GM19328 (cell line): ENCODE data around the gene MEIOB.
A peak's percentile ranks its signal among the peaks of the same experiment; 100 is the strongest.

Source experiments
- ATAC-seq: cut with Tn5 transposase; IDR thresholded peaks from one replicate; pipeline ENCODE4 v1.9.1; 2021; ENCODE audit warnings: mild to moderate bottlenecking, moderate library complexity; ENCODE audit not compliant: unreplicated experiment

MEIOB gene

GRCh38 chr16:1832838-1833454, 39.0 kb downstream of the MEIOB start:
- no peak for ATAC-seq

- no peak for ATAC-seq
These were observed 40.5 kb downstream of the MEIOB start for GRCh38 chr16:1831186-1832075.

- no peak for ATAC-seq
These were observed 41.8 kb downstream of the MEIOB start for GRCh38 chr16:1830213-1830612.

GRCh38 chr16:1828645-1829410, 43.1 kb downstream of the MEIOB start:
- no peak for ATAC-seq

- peak; percentile 83 for ATAC-seq
These were observed 45.0 kb downstream of the MEIOB start, which contains the start of the genes FAHD1 and HAGH for GRCh38 chr16:1826691-1827573. Gene FAHD1, plus strand, starts transcription at chr16:1827206. Its CDS starts 33 bp downstream, at chr16:1827239. Gene HAGH, minus strand, starts transcription at chr16:1826825. Its CDS starts 38 bp downstream, at chr16:1826787.

- peak; percentile 42 for ATAC-seq
These were observed 45.9 kb downstream of the MEIOB start for GRCh38 chr16:1825864-1826690.

GRCh38 chr16:1825381-1825863, 46.5 kb downstream of the MEIOB start:
- no peak for ATAC-seq

GRCh38 chr16:1823821-1824220, 48.1 kb downstream of the MEIOB start:
- ATAC-seq, result no peak

GRCh38 chr16:1822801-1823200, 49.2 kb downstream of the MEIOB start:
- ATAC-seq, result no peak

GRCh38 chr16:1821861-1822611, 49.9 kb downstream of the MEIOB start:
- no peak for ATAC-seq

- ATAC-seq, result no peak
These were observed 51.0 kb downstream of the MEIOB start for GRCh38 chr16:1820946-1821290.

GRCh38 chr16:1820096-1820945, 51.6 kb downstream of the MEIOB start:
- ATAC-seq, result no peak

GRCh38 chr16:1819611-1820010, 52.4 kb downstream of the MEIOB start:
- no peak for ATAC-seq

GRCh38 chr16:1818873-1819525, 53.0 kb downstream of the MEIOB start:
- no peak for ATAC-seq

GRCh38 chr16:1818204-1818872, 53.6 kb downstream of the MEIOB start:
- no peak for ATAC-seq

GRCh38 chr16:1817716-1818115, 54.2 kb downstream of the MEIOB start:
- ATAC-seq, result no peak

GRCh38 chr16:1817276-1817589, 54.7 kb downstream of the MEIOB start:
- ATAC-seq, result no peak
